ENCODE results near the gene PHLPP1. TPM values are rescaled to one million over a fixed set of nuclear protein-coding genes. Genes with fewer than 3 reads are reported as not detected.

PHLPP1 gene
- total and polyA plus RNA-seq, 9 of the 15 experiments (the other 6 are each of a cell fraction or from before 2014, with no cell fraction given) = 0.56 to 9.0 (median 4.5) TPM

DNA sequence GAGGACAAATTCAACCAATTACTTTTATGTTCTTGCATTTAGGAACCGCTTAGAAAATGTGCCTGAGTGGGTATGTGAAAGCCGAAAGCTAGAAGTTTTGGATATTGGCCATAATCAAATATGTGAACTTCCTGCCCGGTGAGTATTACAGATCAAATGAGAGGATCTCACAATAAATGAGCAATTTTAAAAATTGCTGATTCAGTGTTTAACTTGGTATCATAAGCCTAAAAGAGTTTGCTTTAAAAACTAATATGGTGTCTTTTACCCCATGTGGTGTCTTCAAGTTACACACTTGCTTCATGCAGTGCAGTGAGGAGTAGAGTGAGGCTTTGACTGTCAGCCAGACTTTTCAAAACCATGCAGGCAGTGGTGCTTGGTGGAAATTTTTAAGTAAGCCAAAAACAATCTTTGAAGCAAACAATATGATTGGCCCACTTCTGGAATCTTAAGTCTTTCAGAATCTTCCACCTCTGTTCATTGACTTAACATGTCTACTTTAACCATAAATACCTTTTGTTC lies 199.6 kb downstream of the PHLPP1 start:
- WGBS (ENCODE audit: insufficient coverage, low coverage, missing lambda C conversion rate) = 69% methylated on average over 3 of the region's 3 CpGs
- POLR2A ChIA-PET = no interaction called here
- no peaks in the 10 kb centered on the region for H3K9me3 ChIP-seq (replicated peaks; ENCODE audit: control insufficient read depth, insufficient read depth, low read depth, low read length)
- H3K36me3 ChIP-seq (ENCODE audit: control insufficient read depth, insufficient read depth, low read length) = no peaks in the 10 kb centered on the region
- H3K4me3 ChIP-seq = no peak overlapping the region
- no peak overlapping the region for H3K4me2 ChIP-seq (ENCODE audit: insufficient read depth, low read length)
- no peak overlapping the region for H3K27ac ChIP-seq (ENCODE audit: extremely low read depth, low read depth, low read length)
- no peaks in the 10 kb centered on the region for H3K4me1 ChIP-seq (replicated peaks in 1 of 2; ENCODE audit: control insufficient read depth in 2 of 2, insufficient read depth in 2 of 2, low read length in 2 of 2)
- no peaks in the 10 kb centered on the region for H3K79me2 ChIP-seq (ENCODE audit: control insufficient read depth, insufficient read depth, low read length)
- no peaks in the 10 kb centered on the region for H3K9me1 ChIP-seq (ENCODE audit: control insufficient read depth, insufficient read depth, low read length)
- H2AFZ ChIP-seq (ENCODE audit: low read depth, low read length) = no peak overlapping the region
- no peak for ATAC-seq
- H3K27me3 ChIP-seq (ENCODE audit: control insufficient read depth in 2 of 2, insufficient read depth in 2 of 2, low read length in 2 of 2) = no peaks in the 10 kb centered on the region
- TF ChIP-seq TAF7 (tag; IDR thresholded peaks at IDR 0.05) (no peak), ZNF316 (IDR thresholded peaks at IDR 0.05) (peak; percentile 86), CHD1 (IDR thresholded peaks at IDR 0.05; ENCODE audit: low read length) (no peak), ZBTB9 (CRISPR knock-in tag; IDR thresholded peaks at IDR 0.05) (no peak), C11orf30 (IDR thresholded peaks at IDR 0.05; ENCODE audit: low read depth) (peak; percentile 79), MAFG (tag; conservative IDR thresholded peaks at IDR 0.05) (peak; percentile 68), MAFK (IDR thresholded peaks at IDR 0.05; ENCODE audit: low read length) (peak; percentile 72), MAFF (IDR thresholded peaks at IDR 0.05; ENCODE audit: low read length) (peak; percentile 76)
- intact Hi-C loops (cut with micrococcal nuclease) = no loop called here
- no peak overlapping the region for H3K9ac ChIP-seq (ENCODE audit: insufficient read depth in 1 of 2, low read depth in 2 of 2, low read length in 2 of 2)
- DNase-seq (ENCODE audit: extremely low read depth in 1 of 4, low spot score in 3 of 4) = no peak
- in situ Hi-C loops (cut with MboI) = no loop called here
- CTCF ChIA-PET (ENCODE audit: low intra/inter-chr PET ratio) = no interaction called here
- H4K20me1 ChIP-seq (replicated peaks; ENCODE audit: control insufficient read depth, insufficient read depth, low read length) = no peaks in the 10 kb centered on the region
- no peak for FAIRE-seq
- BruUV-seq (replicated peaks) = no TSS peak
